Lung (tissue), 12 donors: Measurements from ENCODE around the gene KCNMB2. TPM values are rescaled to one million over a fixed set of nuclear protein-coding genes. Genes with fewer than 3 reads are reported as not detected.

Experiments used
- ATAC-seq: fragments of 200-7000 bp; cut with Tn5 transposase; one replicate; pipeline ENCODE4 v1.9.1; 2020; ENCODE audit warnings: moderate number of reproducible peaks; ENCODE audit not compliant: insufficient read depth, low FRiP score
- DNase-seq, 3 donors: peaks; one replicate each; pipeline ENCODE4 v3.0.0-alpha.2; 2013 to 2017
- H3K27ac ChIP-seq, 2 donors: one replicate each; pipeline ENCODE4 v1.5.1; 2013; ENCODE audit warnings: mild to moderate bottlenecking in 2 of 2, moderate library complexity in 2 of 2, control low read depth in 1 of 2, inconsistent platforms in 1 of 2, low read depth in 1 of 2, low read length in 1 of 2
- H3K27me3 ChIP-seq, 3 donors: one replicate each; pipeline ENCODE4 v1.5.1; 2013; ENCODE audit warnings: low read length in 2 of 3; ENCODE audit not compliant: control insufficient read depth in 3 of 3, insufficient read depth in 3 of 3
- H3K36me3 ChIP-seq, 4 donors: one replicate each; pipeline ENCODE4 v1.5.1; 2013; ENCODE audit warnings: low read length in 4 of 4, mild to moderate bottlenecking in 1 of 4, moderate library complexity in 1 of 4; ENCODE audit not compliant: control insufficient read depth in 4 of 4, insufficient read depth in 4 of 4
- H3K4me1 ChIP-seq, 5 donors: one replicate each; pipeline ENCODE4 v1.5.1; 2013; ENCODE audit warnings: low read length in 5 of 5, mild to moderate bottlenecking in 2 of 5, moderate library complexity in 1 of 5; ENCODE audit not compliant: control insufficient read depth in 5 of 5, insufficient read depth in 5 of 5
- H3K4me3 ChIP-seq: one replicate; pipeline ENCODE4 v1.5.1; 2013; ENCODE audit warnings: mild to moderate bottlenecking, control low read depth, moderate library complexity
- H3K9ac ChIP-seq, 2 donors: one replicate each; pipeline ENCODE4 v1.5.1; 2013; ENCODE audit warnings: low read length in 2 of 2, control low read depth in 1 of 2; ENCODE audit not compliant: insufficient read depth in 1 of 2
- H3K9me3 ChIP-seq, 4 donors: one replicate each; pipeline ENCODE4 v1.5.1; 2013; ENCODE audit warnings: low read length in 3 of 4, mild to moderate bottlenecking in 1 of 4, moderate library complexity in 1 of 4; ENCODE audit not compliant: control insufficient read depth in 4 of 4, insufficient read depth in 3 of 4
- WGBS, 2 donors: extraction: QIAGEN DNeasy Blood & Tissue Kit; methylation state at CpG; one replicate each; pipeline ENCODE4 v1.1.7; 2013; 5-methylcytosine and 5-hydroxymethylcytosine counted together
- polyA plus RNA-seq, 2 donors: library from polyadenylated mRNA; stranded (reverse); fragments of 200-250 nt; gene quantifications; one replicate each; pipeline ENCODE4 v1.2.1, GENCODE V29; 2013
- total RNA-seq, 2 donors: library from RNA; depleted of rRNA in 1 of 2; stranded (reverse); fragments of >200 nt in 1 of 2; gene quantifications; one replicate each; pipeline ENCODE4 v1.2.1, GENCODE V29; 2014 to 2021
- TF ChIP-seq, protein P1 (sequence below): IDR thresholded peaks from 2 replicates; pipeline ENCODE4 v1.5.1; 2012; ENCODE audit warnings: mild to moderate bottlenecking; ENCODE audit errors: control extremely low read depth, extremely low read depth
- donor health status: control.
- donor health status: control.
- donor health status: Bipolar disorder and iron deficiency.
- donor health status: healthy.
- donor health status: DM: yes; HTN: yes; CAD: no.

Gene KCNMB2
- total and polyA plus RNA-seq, 4 donors, result 0.62 to 12.2 (median 1.2) TPM

- Histone ChIP-seq H3K36me3 (no peaks in the 10 kb centered on the region), H3K4me3 (no peak overlapping the region), H3K9ac (no peak overlapping the region), H3K27me3 (no peaks in the 10 kb centered on the region), H3K9me3 (peaks cover 0 to 2% (median 0%) of the 10 kb centered on the region in 4 donors), H3K27ac (no peak overlapping the region), H3K4me1 (no peaks in the 10 kb centered on the region)
- WGBS, 2 donors, result 88 to 92% methylated on average over 3 of the region's 3 CpGs
- ATAC-seq (no peak), DNase-seq (no peak)
- TF ChIP-seq, protein P1, sequence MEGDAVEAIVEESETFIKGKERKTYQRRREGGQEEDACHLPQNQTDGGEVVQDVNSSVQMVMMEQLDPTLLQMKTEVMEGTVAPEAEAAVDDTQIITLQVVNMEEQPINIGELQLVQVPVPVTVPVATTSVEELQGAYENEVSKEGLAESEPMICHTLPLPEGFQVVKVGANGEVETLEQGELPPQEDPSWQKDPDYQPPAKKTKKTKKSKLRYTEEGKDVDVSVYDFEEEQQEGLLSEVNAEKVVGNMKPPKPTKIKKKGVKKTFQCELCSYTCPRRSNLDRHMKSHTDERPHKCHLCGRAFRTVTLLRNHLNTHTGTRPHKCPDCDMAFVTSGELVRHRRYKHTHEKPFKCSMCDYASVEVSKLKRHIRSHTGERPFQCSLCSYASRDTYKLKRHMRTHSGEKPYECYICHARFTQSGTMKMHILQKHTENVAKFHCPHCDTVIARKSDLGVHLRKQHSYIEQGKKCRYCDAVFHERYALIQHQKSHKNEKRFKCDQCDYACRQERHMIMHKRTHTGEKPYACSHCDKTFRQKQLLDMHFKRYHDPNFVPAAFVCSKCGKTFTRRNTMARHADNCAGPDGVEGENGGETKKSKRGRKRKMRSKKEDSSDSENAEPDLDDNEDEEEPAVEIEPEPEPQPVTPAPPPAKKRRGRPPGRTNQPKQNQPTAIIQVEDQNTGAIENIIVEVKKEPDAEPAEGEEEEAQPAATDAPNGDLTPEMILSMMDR, result no peak
Measured at GRCh38 chr3:178835033-178835432, 298.8 kb downstream of the KCNMB2 start.

DNA sequence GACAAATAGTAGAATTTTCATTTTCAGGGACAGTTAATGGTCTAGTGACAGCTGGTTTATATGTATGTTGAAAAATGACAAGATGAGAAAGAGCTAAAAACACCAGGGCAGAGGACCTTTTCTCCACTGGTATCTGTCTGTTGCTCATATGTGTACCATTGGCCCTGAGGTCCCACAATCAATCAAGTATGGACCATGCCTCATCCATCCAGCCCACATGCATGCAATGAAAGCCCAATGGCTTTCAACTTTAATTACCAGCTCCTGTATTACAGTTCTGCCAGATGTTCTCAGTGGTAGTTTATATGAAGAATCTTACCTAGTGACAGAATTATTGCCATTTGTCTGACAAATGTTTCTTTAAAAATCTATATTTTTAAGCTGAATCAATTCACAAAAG is 301.3 kb downstream of the KCNMB2 start:
- no peaks in the 10 kb centered on the region for H3K36me3 ChIP-seq
- no peak overlapping the region for H3K9ac ChIP-seq
- no peak overlapping the region for H3K27ac ChIP-seq
- TF ChIP-seq, protein P1, result no peak
- no peaks in the 10 kb centered on the region for H3K27me3 ChIP-seq
- no peak overlapping the region for H3K4me3 ChIP-seq
- DNase-seq (no peak), ATAC-seq (no peak)
- H3K4me1 ChIP-seq, result no peaks in the 10 kb centered on the region
- peaks cover 0 to 4% (median 0%) of the 10 kb centered on the region in 4 donors for H3K9me3 ChIP-seq

GRCh38 chr3:178840586-178840985 is 304.4 kb downstream of the KCNMB2 start:
- H3K9me3 ChIP-seq, result peaks cover 0 to 4% (median 0%) of the 10 kb centered on the region in 4 donors

GRCh38 chr3:178841011-178841410 is 304.8 kb downstream of the KCNMB2 start:
- H3K9me3 ChIP-seq, result peaks cover 0 to 4% (median 0%) of the 10 kb centered on the region in 4 donors
- TF ChIP-seq, protein P1, result no peak
- no peaks in the 10 kb centered on the region for H3K36me3 ChIP-seq
- no peak for DNase-seq
- H3K9ac ChIP-seq, result no peak overlapping the region
- ATAC-seq, result no peak
- H3K27ac ChIP-seq, result no peak overlapping the region
- H3K4me1 ChIP-seq, result no peaks in the 10 kb centered on the region
- H3K4me3 ChIP-seq, result no peak overlapping the region
- no peaks in the 10 kb centered on the region for H3K27me3 ChIP-seq

More at GRCh38 chr3:178840586-178840985, 304.4 kb downstream of the KCNMB2 start:
- no peaks in the 10 kb centered on the region for H3K36me3 ChIP-seq
- ATAC-seq, result no peak
- no peak overlapping the region for H3K4me3 ChIP-seq
- H3K9ac ChIP-seq, result no peak overlapping the region
- no peak for DNase-seq
- H3K27me3 ChIP-seq, result no peaks in the 10 kb centered on the region
- no peak overlapping the region for H3K27ac ChIP-seq
- TF ChIP-seq, protein P1, result no peak
- no peaks in the 10 kb centered on the region for H3K4me1 ChIP-seq
